Measurements from ENCODE around the gene CIAO1. TPM values are rescaled to one million over a fixed set of nuclear protein-coding genes. Genes with fewer than 3 reads are reported as not detected.
A peak's percentile ranks its signal among the peaks of the same experiment; 100 is the strongest.

The CIAO1 gene
- total and polyA plus RNA-seq, 2 of the 13 experiments (the other 11 are each of a cell fraction or from before 2014, with no cell fraction given) = 99.3 to 120 TPM

- TF ChIP-seq, protein P1, sequence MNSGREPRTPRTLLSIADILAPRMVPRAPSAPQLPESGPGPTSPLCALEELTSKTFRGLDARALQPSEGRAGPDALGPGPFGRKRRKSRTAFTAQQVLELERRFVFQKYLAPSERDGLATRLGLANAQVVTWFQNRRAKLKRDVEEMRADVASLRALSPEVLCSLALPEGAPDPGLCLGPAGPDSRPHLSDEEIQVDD (CRISPR knock-in tag; IDR thresholded peaks at IDR 0.05; ENCODE audit: borderline replicate concordance) = no peak; the same call in 1 of the 2 replicates
- TF ChIP-seq, protein P2, sequence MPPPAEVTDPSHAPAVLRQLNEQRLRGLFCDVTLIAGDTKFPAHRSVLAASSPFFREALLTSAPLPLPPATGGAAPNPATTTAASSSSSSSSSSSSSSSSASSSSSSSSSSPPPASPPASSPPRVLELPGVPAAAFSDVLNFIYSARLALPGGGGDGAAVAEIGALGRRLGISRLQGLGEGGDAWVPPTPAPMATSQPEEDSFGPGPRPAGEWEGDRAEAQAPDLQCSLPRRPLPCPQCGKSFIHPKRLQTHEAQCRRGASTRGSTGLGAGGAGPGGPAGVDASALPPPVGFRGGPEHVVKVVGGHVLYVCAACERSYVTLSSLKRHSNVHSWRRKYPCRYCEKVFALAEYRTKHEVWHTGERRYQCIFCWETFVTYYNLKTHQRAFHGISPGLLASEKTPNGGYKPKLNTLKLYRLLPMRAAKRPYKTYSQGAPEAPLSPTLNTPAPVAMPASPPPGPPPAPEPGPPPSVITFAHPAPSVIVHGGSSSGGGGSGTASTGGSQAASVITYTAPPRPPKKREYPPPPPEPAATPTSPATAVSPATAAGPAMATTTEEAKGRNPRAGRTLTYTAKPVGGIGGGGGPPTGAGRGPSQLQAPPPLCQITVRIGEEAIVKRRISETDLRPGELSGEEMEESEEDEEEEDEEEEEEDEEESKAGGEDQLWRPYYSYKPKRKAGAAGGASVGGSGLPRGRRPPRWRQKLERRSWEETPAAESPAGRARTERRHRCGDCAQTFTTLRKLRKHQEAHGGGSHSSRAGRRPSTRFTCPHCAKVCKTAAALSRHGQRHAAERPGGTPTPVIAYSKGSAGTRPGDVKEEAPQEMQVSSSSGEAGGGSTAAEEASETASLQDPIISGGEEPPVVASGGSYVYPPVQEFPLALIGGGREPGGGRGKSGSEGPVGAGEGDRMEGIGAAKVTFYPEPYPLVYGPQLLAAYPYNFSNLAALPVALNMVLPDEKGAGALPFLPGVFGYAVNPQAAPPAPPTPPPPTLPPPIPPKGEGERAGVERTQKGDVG (CRISPR knock-in tag; IDR thresholded peaks at IDR 0.05; ENCODE audit: borderline replicate concordance) = peak; percentile 67; the same call in 1 of the 2 replicates
- TF ChIP-seq, protein P3, sequence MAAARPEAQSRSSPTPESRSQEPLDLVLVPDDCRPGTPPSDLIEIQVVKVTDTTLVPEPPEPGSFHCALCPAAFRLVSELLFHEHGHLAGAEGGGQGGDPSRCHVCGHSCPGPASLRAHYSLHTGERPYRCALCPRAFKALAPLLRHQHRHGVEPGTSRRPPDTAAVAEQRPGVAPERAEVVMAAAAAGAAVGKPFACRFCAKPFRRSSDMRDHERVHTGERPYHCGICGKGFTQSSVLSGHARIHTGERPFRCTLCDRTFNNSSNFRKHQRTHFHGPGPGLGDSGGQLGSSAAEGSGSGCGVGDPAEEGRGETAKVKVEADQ (CRISPR knock-in tag; IDR thresholded peaks at IDR 0.05; ENCODE audit: borderline replicate concordance) = peak; percentile 92; the same call in 1 of the 2 replicates
- peak; percentile 93 for TF ChIP-seq MTF1 (CRISPR knock-in tag; IDR thresholded peaks at IDR 0.05)
- TF ChIP-seq ZNF256 (CRISPR knock-in tag; conservative IDR thresholded peaks at IDR 0.05) = peak; percentile 91
- TF ChIP-seq, protein P4, sequence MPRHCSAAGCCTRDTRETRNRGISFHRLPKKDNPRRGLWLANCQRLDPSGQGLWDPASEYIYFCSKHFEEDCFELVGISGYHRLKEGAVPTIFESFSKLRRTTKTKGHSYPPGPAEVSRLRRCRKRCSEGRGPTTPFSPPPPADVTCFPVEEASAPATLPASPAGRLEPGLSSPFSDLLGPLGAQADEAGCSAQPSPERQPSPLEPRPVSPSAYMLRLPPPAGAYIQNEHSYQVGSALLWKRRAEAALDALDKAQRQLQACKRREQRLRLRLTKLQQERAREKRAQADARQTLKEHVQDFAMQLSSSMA (CRISPR knock-in tag; IDR thresholded peaks at IDR 0.05) = peak; percentile 32; the same call in 1 of the 2 replicates
- TF ChIP-seq ZNF20 (CRISPR knock-in tag; IDR thresholded peaks at IDR 0.05) = no peak
- no peak; the same call in 1 of the 2 replicates for TF ChIP-seq ZBTB44 (CRISPR knock-in tag; IDR thresholded peaks at IDR 0.05)
- no peak for TF ChIP-seq JUNB (CRISPR knock-in tag; IDR thresholded peaks at IDR 0.05; ENCODE audit: borderline replicate concordance)
- TF ChIP-seq SETDB1 (CRISPR knock-in tag; IDR thresholded peaks at IDR 0.05; ENCODE audit: borderline replicate concordance) = no peak
- TF ChIP-seq, protein P5, sequence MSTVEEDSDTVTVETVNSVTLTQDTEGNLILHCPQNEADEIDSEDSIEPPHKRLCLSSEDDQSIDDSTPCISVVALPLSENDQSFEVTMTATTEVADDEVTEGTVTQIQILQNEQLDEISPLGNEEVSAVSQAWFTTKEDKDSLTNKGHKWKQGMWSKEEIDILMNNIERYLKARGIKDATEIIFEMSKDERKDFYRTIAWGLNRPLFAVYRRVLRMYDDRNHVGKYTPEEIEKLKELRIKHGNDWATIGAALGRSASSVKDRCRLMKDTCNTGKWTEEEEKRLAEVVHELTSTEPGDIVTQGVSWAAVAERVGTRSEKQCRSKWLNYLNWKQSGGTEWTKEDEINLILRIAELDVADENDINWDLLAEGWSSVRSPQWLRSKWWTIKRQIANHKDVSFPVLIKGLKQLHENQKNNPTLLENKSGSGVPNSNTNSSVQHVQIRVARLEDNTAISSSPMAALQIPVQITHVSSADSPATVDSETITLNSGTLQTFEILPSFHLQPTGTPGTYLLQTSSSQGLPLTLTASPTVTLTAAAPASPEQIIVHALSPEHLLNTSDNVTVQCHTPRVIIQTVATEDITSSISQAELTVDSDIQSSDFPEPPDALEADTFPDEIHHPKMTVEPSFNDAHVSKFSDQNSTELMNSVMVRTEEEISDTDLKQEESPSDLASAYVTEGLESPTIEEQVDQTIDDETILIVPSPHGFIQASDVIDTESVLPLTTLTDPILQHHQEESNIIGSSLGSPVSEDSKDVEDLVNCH (CRISPR knock-in tag; IDR thresholded peaks at IDR 0.05) = peak; percentile 93
- no peak for TF ChIP-seq ADNP (CRISPR knock-in tag; IDR thresholded peaks at IDR 0.05)
- TF ChIP-seq CENPT (CRISPR knock-in tag; IDR thresholded peaks at IDR 0.05; ENCODE audit: low read depth) = no peak
- peak; percentile 94 for TF ChIP-seq XBP1 (CRISPR knock-in tag; IDR thresholded peaks at IDR 0.05)
- TF ChIP-seq TAF1 (CRISPR knock-in tag; IDR thresholded peaks at IDR 0.05) = peak; percentile 89
- no peak for TF ChIP-seq ZNF17 (CRISPR knock-in tag; IDR thresholded peaks at IDR 0.05)
- peak; percentile 90; the same call in 1 of the 2 replicates for TF ChIP-seq BRCA1 (CRISPR knock-in tag; IDR thresholded peaks at IDR 0.05)
- peak; percentile 66 for TF ChIP-seq JARID2 (CRISPR knock-in tag; IDR thresholded peaks at IDR 0.05; ENCODE audit: insufficient replicate concordance)
- TF ChIP-seq NFKB2 (CRISPR knock-in tag; IDR thresholded peaks at IDR 0.05; ENCODE audit: borderline replicate concordance) = peak; percentile 99
These were observed 39.3 kb downstream of the CIAO1 start, which contains the start of gene SNRNP200 (continued) for GRCh38 chr2:96305091-96305978.

Measured in HepG2 (cell line).